ENCODE measurements around the gene GIN1.
"Not testable (repeated sequence)": the region's sequence is repeated elsewhere in the genome, so short reads cannot be mapped to it uniquely, and the experiment has no call there.

DNA sequence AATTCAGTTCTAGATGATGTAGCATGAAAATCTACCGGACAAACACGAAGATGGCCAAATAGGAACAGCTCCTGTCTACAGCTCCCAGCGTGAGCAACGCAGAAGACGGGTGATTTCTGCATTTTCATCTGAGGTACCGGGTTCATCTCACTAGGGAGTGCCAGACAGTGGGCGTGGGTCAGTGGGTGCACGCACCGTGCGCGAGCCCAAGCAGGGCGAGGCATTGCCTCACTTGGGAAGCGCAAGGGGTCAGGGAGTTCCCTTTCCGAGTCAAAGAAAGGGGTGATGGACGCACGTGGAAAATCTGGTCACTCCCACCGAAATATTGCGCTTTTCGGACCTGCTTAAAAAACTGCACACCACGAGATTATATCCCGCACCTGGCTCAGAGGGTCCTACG, 73.2 kb downstream of the GIN1 start:
- TF ChIP-seq, protein P1, sequence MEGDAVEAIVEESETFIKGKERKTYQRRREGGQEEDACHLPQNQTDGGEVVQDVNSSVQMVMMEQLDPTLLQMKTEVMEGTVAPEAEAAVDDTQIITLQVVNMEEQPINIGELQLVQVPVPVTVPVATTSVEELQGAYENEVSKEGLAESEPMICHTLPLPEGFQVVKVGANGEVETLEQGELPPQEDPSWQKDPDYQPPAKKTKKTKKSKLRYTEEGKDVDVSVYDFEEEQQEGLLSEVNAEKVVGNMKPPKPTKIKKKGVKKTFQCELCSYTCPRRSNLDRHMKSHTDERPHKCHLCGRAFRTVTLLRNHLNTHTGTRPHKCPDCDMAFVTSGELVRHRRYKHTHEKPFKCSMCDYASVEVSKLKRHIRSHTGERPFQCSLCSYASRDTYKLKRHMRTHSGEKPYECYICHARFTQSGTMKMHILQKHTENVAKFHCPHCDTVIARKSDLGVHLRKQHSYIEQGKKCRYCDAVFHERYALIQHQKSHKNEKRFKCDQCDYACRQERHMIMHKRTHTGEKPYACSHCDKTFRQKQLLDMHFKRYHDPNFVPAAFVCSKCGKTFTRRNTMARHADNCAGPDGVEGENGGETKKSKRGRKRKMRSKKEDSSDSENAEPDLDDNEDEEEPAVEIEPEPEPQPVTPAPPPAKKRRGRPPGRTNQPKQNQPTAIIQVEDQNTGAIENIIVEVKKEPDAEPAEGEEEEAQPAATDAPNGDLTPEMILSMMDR (IDR thresholded peaks at IDR 0.05) = not testable (repeated sequence)
- not testable (repeated sequence) for TF ChIP-seq ZFX (IDR thresholded peaks at IDR 0.05; ENCODE audit: borderline replicate concordance)

All from 22Rv1 (cell line).